Kidney epithelial cell (primary cell): ENCODE measurements around the gene NME9. TPM values are rescaled to one million over a fixed set of nuclear protein-coding genes. Genes with fewer than 3 reads are reported as not detected.

Experiments
- DNase-seq: peaks from one replicate; pipeline ENCODE4 v3.0.0-alpha.2; 2010; ENCODE audit warnings: low read depth
- H3K27me3 ChIP-seq: 2 replicates; pipeline ENCODE4 v1.6.0; 2011; ENCODE audit warnings: low read length; ENCODE audit not compliant: control insufficient read depth, insufficient read depth
- H3K36me3 ChIP-seq: 2 replicates; pipeline ENCODE4 v1.5.1; 2011; ENCODE audit warnings: low read length; ENCODE audit not compliant: control insufficient read depth, insufficient read depth
- H3K4me3 ChIP-seq: 2 replicates; pipeline ENCODE4 v1.5.1; 2011; ENCODE audit warnings: low read depth, mild to moderate bottlenecking, control low read depth, low read length
- CTCF ChIP-seq: IDR thresholded peaks from 2 replicates; pipeline ENCODE4 v1.5.1; 2011; ENCODE audit warnings: mild to moderate bottlenecking, moderate library complexity, low read length, control low read depth, inconsistent platforms; ENCODE audit not compliant: insufficient read depth, poor library complexity, severe bottlenecking
- total RNA-seq: library from RNA; depleted of rRNA; stranded (reverse); fragments of >200 nt; gene quantifications from 2 replicates; pipeline ENCODE4 v1.2.3, GENCODE V29; 2015

Gene NME9
- total RNA-seq, 1 donor from 2014 or later, result not detected

DNA sequence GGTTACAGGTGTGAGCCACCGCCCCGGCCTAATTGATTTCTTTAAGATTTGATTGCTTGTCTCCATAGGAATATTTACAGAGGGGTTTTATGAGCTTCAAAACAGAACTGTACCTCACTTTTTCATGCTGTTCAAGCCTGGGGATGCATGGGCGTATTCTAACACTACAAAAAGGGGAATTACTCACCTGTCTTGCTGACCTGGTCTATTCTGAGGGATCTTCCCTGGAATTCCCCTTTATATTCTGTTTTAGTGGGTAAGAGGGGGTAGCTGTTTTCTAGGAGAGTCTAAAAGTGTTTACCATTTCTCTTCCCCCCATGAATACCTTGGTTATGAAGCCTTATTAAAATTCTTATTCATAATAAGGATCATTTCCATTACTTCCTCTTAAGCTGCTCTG lies 48.1 kb downstream of the NME9 start:
- H3K4me3 ChIP-seq, result no peak overlapping the region
- TF ChIP-seq CTCF, result no peak
- no peak for DNase-seq
- H3K36me3 ChIP-seq, result no peaks in the 10 kb centered on the region
- H3K27me3 ChIP-seq, result no peaks in the 10 kb centered on the region

DNA sequence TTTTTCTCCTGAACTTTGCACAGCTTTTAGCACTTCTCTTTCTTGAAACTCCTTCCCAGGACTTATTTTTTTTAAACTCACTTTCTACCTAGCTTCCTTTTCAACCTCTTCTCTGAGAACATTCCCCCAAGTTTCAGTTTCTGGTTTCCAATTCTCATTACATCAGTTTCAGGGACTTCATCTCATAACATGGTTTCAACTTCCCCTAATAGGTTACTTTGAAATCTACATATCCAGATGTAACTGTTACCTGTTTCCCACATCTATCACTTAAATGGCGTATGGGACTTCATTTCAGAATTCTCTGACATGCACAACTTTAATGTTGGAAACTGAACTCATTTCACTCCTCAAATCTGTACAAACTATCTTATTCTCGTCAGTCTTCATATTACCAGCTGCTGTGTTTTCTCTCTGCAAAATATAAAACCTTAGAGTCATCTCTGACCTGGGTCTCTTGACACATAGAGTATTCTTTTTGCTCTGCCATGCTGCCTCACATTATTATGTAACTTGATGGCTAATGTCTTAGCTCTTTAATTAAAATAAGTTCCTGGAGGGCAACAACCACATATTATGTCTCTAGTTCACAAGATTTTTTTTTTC lies 58.4 kb downstream of the NME9 start:
- no peak for DNase-seq
- TF ChIP-seq CTCF, result no peak
- Histone ChIP-seq H3K27me3 (no peaks in the 10 kb centered on the region), H3K36me3 (peaks cover 1% of the 10 kb centered on the region), H3K4me3 (no peak overlapping the region)

- peaks cover 1% of the 10 kb centered on the region for H3K36me3 ChIP-seq
- H3K27me3 ChIP-seq, result no peaks in the 10 kb centered on the region
- no peak for TF ChIP-seq CTCF
- no peak overlapping the region for H3K4me3 ChIP-seq
- no peak for DNase-seq
These were observed 59.4 kb downstream of the NME9 start for GRCh38 chr3:138270245-138270644.

GRCh38 chr3:138267083-138267482 lies 62.6 kb downstream of the NME9 start:
- DNase-seq, result no peak
- Histone ChIP-seq H3K36me3 (no peaks in the 10 kb centered on the region), H3K4me3 (no peak overlapping the region), H3K27me3 (no peaks in the 10 kb centered on the region)
- no peak for TF ChIP-seq CTCF

DNA sequence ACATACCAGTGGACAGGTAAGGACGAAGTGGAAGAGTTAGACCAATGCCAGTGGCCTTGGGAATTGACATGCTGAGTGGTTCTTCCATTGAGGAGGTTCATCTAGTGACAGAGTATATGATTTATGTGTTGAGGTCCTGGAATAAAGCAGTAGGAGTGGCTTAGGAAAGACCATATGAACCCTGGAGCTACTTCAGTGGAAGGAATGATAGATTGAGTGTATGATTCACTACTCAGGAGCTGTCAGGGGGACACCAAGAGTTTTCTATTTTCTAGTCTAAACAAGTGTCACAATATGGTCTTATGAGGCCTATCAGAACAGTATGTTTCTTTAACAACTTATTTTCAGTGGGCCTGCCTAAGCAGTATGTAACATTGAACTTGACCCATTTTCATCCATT lies 63.9 kb downstream of the NME9 start:
- no peak for TF ChIP-seq CTCF
- no peaks in the 10 kb centered on the region for H3K27me3 ChIP-seq
- no peak overlapping the region for H3K4me3 ChIP-seq
- H3K36me3 ChIP-seq, result no peaks in the 10 kb centered on the region
- no peak for DNase-seq

- DNase-seq, result no peak
- Histone ChIP-seq H3K36me3 (no peaks in the 10 kb centered on the region), H3K27me3 (no peaks in the 10 kb centered on the region), H3K4me3 (no peak overlapping the region)
- TF ChIP-seq CTCF, result no peak
These were observed 66.5 kb downstream of the NME9 start for GRCh38 chr3:138263104-138263503.
